Measurements from ENCODE around the gene AIF1L.

- no peak for TF ChIP-seq CTCF (conservative IDR thresholded peaks at IDR 0.05; ENCODE audit: low read length)
- no peak for TF ChIP-seq EZH2phosphoT487 (IDR thresholded peaks at IDR 0.05; ENCODE audit: borderline replicate concordance, low read depth, low read length)
Measured at GRCh38 chr9:131140550-131140949, 44.2 kb downstream of the AIF1L start.

All from OCI-LY7 (cell line).